Stimulated activated CD4-positive, alpha-beta T cell treated with anti-CD3 and anti-CD28 coated beads, TNF-alpha, amount 100 ng/mL, for 4 hours (primary cell): ENCODE measurements around the gene IDE.
"Not testable (repeated sequence)": the region's sequence is repeated elsewhere in the genome, so short reads cannot be mapped to it uniquely, and the experiment has no call there.

Experiments
- DNase-seq, 3 experiments: peaks; one replicate each; pipeline ENCODE4 v3.0.0-alpha.2; 2020; ENCODE audit warnings: low read depth in 3 of 3

Gene IDE

DNA sequence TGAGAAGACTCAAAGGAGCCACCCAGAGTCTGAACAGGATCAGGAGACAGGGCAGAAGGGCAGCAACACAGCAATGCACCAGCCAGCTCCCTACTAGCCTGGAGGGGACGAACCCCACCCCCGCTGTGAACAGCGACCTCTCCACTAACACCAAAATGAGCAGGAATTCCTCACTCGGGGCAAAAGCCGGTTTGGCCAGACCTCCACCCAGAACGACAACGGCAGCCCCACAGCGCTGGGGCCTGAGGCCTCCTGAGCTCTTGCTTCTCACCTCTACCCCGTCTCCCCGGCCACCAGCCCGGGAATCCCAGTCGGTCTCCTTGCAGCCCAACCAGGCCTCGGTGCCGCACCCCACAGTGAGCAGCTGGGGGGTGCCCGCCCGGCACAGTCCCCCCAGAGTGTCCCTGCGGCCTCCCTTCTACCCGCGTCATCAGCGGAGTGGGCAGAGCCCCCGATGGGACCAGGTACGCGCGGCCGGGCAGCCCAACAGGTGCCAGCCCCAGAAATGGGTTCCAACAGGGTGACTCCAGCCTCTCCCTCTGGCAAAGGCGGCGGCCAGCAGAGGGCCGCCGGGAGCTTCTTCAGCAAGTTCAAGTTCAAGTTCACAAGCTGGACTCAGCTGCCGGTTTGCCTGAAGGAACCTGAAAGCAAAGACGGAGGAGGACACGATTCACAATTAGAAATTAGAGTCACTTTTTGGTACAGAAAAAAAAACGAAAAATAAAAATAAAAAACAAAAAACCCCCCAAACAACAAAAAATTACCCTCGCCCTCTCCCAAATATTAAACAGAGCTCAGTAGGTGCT is 153.9 kb downstream of the IDE start:
- DNase-seq = no peak

DNA sequence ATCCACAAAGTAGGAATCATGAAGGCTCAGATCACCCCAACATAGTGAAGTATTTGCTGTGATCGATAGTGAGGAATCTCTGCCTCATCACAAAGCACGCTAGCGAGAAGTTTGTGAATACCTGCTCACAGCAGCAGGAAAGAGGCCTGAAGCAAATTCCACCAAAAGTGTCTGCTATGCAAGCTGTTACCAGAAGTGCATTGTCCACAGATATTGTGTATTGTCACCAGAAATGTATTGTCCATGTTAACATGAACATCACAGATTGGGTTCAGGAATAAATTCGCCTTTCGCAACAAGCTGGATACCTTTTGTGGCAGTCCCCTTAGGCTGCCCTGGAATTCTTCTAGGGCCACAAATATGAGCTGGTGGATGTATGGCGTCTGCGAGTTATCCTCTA is 155.0 kb downstream of the IDE start:
- DNase-seq = no peak

GRCh38 chr10:92418221-92418620 is 155.7 kb downstream of the IDE start:
- no peak for DNase-seq

GRCh38 chr10:92413519-92413918 is 160.4 kb downstream of the IDE start:
- no peak for DNase-seq

DNA sequence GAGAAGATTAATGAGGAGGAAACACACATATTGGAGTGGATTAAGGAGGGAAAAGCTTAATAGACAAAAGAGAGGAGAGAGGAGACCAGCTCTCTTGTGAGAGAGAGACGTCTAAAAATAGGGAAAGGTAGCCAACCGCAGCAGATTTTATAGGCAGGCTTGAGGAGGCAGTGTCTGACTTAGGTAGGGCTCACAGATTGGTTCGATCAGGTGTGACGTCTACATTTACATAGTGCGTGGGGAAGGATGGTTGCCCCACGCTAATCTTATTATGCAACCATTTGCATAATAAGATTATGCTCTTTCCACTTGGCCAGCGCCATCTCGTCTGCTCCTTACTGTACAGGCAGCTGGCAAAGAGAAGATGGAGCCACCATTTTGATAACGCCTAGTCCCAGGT is 160.9 kb downstream of the IDE start:
- DNase-seq = no peak

- DNase-seq = no peak
Measured at GRCh38 chr10:92411406-92411805, 162.5 kb downstream of the IDE start.

GRCh38 chr10:92410501-92410900 is 163.4 kb downstream of the IDE start:
- DNase-seq = no peak

GRCh38 chr10:92408017-92408361 is 165.9 kb downstream of the IDE start:
- DNase-seq = no peak

GRCh38 chr10:92407305-92408016 is 166.4 kb downstream of the IDE start:
- DNase-seq = no peak

GRCh38 chr10:92405419-92405924 is 168.4 kb downstream of the IDE start:
- DNase-seq = no peak

DNA sequence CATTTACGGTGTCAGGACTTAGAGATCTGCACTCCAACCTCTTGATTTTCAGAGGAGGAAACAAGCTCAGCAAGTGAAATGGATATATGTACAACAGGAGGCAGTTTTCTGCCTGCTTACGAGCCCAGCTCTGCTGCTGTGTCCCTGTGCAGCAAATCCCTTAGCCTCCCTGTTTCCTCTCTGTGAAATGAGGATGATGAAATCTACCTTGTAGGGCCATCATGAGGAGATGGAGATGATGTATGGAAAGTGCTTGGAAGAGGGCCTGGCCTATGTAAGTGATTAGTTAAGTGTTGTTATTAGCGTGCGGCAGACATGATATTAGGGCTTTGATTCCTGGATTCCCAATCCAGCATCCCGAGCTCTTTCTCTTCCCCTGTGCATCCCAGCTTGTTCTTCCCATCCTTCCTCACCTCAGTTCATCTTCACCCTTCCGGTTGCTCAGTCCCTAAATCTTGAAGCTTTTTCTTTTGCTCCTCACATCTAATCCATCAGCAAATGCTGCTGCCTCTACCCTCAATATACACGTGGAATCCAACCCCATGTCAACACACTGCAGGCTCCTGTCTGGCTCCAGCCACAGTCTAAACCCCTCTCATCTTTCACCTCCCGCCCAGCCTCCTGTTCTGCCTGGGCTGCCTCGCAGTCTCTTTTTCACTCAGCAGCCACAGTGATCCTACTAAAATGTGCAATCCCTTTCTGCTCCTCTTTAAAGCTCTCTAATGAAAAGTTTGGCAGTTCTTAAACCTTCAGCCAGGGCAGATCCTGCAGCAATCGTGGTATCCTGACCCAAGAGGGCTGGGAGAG is 169.1 kb downstream of the IDE start:
- DNase-seq = no peak

DNA sequence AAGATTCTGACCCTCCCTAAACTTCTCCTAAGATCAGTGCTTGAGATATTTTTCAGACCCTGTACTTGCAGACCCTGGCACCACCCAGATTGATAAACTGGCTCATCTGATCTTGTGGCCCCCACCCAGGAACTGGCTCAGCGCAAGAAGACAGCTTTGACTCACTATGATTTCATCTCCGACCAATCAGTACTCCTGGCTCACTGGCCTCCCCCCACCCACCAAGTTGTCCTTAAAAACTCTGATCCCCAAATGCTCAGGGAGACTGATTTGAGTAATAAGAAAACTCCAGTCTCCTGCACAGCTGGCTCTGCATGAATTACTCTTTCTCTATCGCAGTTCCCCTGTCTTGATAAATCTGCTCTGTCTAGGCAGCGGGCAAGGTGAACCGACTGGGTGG is 171.7 kb downstream of the IDE start:
- not testable (repeated sequence) for DNase-seq
